ENCODE data around the gene PPP1R3E. TPM values are rescaled to one million over a fixed set of nuclear protein-coding genes. Genes with fewer than 3 reads are reported as not detected.

The PPP1R3E gene
- total and polyA plus RNA-seq, 2 of the 13 experiments (the other 11 are each of a cell fraction or from before 2014, with no cell fraction given): 16.5 to 26.5 TPM

DNA sequence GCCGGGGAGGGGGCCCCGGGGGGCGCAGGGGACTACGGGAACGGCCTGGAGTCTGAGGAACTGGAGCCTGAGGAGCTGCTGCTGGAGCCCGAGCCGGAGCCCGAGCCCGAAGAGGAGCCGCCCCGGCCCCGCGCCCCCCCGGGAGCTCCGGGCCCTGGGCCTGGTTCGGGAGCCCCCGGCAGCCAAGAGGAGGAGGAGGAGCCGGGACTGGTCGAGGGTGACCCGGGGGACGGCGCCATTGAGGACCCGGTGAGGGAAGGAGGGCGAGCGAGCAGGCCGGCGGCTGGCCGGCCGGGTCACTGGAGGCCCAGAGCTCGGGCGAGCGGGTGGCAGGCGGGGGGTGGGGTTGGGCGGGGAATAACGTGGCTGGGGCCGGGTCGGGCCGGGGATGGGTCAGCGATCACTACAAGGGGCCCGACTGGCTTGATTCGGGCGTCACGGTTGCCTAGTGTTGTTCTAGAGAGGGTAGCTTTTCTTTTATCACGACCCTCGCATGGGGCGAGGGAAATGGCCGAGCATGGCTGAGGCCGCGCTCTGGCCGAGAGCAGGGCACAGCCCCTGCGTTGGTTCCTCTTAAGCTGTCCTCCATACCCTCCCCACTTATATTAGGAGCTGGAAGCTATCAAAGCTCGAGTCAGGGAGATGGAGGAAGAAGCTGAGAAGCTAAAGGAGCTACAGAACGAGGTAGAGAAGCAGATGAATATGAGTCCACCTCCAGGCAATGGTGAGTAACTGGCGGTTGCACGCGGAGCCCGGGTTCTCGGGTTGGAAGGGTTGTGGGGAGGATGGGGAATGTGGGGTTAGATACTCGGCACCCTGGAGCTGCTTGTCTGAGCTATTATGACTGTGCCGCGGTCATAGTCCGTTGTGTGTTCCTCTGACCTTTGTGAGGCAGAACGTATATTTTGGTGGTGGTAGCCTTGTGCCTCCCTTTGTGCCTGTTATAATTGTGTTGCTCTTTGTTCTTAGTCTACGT is 19.2 kb upstream of the PPP1R3E start (continued):
- TF ChIP-seq, protein P1, sequence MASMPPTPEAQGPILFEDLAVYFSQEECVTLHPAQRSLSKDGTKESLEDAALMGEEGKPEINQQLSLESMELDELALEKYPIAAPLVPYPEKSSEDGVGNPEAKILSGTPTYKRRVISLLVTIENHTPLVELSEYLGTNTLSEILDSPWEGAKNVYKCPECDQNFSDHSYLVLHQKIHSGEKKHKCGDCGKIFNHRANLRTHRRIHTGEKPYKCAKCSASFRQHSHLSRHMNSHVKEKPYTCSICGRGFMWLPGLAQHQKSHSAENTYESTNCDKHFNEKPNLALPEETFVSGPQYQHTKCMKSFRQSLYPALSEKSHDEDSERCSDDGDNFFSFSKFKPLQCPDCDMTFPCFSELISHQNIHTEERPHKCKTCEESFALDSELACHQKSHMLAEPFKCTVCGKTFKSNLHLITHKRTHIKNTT (CRISPR knock-in tag; IDR thresholded peaks at IDR 0.05): no peak
- TF ChIP-seq, protein P2, sequence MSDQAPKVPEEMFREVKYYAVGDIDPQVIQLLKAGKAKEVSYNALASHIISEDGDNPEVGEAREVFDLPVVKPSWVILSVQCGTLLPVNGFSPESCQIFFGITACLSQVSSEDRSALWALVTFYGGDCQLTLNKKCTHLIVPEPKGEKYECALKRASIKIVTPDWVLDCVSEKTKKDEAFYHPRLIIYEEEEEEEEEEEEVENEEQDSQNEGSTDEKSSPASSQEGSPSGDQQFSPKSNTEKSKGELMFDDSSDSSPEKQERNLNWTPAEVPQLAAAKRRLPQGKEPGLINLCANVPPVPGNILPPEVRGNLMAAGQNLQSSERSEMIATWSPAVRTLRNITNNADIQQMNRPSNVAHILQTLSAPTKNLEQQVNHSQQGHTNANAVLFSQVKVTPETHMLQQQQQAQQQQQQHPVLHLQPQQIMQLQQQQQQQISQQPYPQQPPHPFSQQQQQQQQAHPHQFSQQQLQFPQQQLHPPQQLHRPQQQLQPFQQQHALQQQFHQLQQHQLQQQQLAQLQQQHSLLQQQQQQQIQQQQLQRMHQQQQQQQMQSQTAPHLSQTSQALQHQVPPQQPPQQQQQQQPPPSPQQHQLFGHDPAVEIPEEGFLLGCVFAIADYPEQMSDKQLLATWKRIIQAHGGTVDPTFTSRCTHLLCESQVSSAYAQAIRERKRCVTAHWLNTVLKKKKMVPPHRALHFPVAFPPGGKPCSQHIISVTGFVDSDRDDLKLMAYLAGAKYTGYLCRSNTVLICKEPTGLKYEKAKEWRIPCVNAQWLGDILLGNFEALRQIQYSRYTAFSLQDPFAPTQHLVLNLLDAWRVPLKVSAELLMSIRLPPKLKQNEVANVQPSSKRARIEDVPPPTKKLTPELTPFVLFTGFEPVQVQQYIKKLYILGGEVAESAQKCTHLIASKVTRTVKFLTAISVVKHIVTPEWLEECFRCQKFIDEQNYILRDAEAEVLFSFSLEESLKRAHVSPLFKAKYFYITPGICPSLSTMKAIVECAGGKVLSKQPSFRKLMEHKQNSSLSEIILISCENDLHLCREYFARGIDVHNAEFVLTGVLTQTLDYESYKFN (CRISPR knock-in tag; conservative IDR thresholded peaks at IDR 0.05): peak; percentile 46
- TF ChIP-seq NFIB (CRISPR knock-in tag; IDR thresholded peaks at IDR 0.05; ENCODE audit: borderline replicate concordance) (no peak), U2AF2 (IDR thresholded peaks at IDR 0.05; ENCODE audit: low read depth, low read length) (no peak), SIN3B (IDR thresholded peaks at IDR 0.05; ENCODE audit: low read length) (no peak), MED8 (CRISPR knock-in tag; IDR thresholded peaks at IDR 0.05; ENCODE audit: insufficient replicate concordance) (no peak), ZKSCAN8 (CRISPR knock-in tag; IDR thresholded peaks at IDR 0.05; ENCODE audit: borderline replicate concordance) (no peak), ZKSCAN1 (IDR thresholded peaks at IDR 0.05; ENCODE audit: low read length) (peak; percentile 41; the same call in 1 of the 2 replicates), ZNF569 (CRISPR knock-in tag; IDR thresholded peaks at IDR 0.05; ENCODE audit: borderline replicate concordance) (no peak; the same call in 1 of the 2 replicates), SALL2 (CRISPR knock-in tag; IDR thresholded peaks at IDR 0.05) (no peak), HNRNPK (IDR thresholded peaks at IDR 0.05; ENCODE audit: low read depth, low read length, poor library complexity, severe bottlenecking) (peak; percentile 95), ZNF510 (CRISPR knock-in tag; IDR thresholded peaks at IDR 0.05; ENCODE audit: low read depth) (no peak; the same call in 1 of the 2 replicates), MTF1 (CRISPR knock-in tag; IDR thresholded peaks at IDR 0.05) (0 out of 2 replicates have a peak, but pooled peaks have one; percentile 58), ERF (CRISPR knock-in tag; IDR thresholded peaks at IDR 0.05) (peak; percentile 65), PCBP1 (IDR thresholded peaks at IDR 0.05; ENCODE audit: borderline replicate concordance, low read depth, low read length) (no peak), AKAP8 (CRISPR knock-in tag; IDR thresholded peaks at IDR 0.05) (no peak; the same call in 1 of the 2 replicates), KAT7 (CRISPR knock-in tag; IDR thresholded peaks at IDR 0.05; ENCODE audit: borderline replicate concordance) (peak; percentile 99)
- TF ChIP-seq, protein P3, sequence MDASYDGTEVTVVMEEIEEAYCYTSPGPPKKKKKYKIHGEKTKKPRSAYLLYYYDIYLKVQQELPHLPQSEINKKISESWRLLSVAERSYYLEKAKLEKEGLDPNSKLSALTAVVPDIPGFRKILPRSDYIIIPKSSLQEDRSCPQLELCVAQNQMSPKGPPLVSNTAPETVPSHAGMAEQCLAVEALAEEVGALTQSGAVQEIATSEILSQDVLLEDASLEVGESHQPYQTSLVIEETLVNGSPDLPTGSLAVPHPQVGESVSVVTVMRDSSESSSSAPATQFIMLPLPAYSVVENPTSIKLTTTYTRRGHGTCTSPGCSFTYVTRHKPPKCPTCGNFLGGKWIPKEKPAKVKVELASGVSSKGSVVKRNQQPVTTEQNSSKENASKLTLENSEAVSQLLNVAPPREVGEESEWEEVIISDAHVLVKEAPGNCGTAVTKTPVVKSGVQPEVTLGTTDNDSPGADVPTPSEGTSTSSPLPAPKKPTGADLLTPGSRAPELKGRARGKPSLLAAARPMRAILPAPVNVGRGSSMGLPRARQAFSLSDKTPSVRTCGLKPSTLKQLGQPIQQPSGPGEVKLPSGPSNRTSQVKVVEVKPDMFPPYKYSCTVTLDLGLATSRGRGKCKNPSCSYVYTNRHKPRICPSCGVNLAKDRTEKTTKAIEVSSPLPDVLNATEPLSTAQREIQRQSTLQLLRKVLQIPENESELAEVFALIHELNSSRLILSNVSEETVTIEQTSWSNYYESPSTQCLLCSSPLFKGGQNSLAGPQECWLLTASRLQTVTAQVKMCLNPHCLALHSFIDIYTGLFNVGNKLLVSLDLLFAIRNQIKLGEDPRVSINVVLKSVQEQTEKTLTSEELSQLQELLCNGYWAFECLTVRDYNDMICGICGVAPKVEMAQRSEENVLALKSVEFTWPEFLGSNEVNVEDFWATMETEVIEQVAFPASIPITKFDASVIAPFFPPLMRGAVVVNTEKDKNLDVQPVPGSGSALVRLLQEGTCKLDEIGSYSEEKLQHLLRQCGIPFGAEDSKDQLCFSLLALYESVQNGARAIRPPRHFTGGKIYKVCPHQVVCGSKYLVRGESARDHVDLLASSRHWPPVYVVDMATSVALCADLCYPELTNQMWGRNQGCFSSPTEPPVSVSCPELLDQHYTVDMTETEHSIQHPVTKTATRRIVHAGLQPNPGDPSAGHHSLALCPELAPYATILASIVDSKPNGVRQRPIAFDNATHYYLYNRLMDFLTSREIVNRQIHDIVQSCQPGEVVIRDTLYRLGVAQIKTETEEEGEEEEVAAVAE (CRISPR knock-in tag; IDR thresholded peaks at IDR 0.05; ENCODE audit: borderline replicate concordance): peak; percentile 77
- TF ChIP-seq, protein P4, sequence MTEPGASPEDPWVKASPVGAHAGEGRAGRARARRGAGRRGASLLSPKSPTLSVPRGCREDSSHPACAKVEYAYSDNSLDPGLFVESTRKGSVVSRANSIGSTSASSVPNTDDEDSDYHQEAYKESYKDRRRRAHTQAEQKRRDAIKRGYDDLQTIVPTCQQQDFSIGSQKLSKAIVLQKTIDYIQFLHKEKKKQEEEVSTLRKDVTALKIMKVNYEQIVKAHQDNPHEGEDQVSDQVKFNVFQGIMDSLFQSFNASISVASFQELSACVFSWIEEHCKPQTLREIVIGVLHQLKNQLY (CRISPR knock-in tag; IDR thresholded peaks at IDR 0.05): no peak
